HEK293 (cell line): ENCODE results near the gene IQSEC1.

ENCODE experiments used
- BCL11A ChIP-seq: fragments of 450-650 bp; formaldehyde crosslinking; IDR thresholded peaks from 2 replicates; pipeline ENCODE4 v1.5.1; 2016; ENCODE audit warnings: low read depth, missing biosample characterization, missing genetic modification characterization
- FEZF1 ChIP-seq: fragments of 450-650 bp; formaldehyde crosslinking; IDR thresholded peaks from 2 replicates; pipeline ENCODE4 v1.5.1; 2016; ENCODE audit warnings: missing biosample characterization, missing genetic modification characterization
- KLF1 ChIP-seq: fragments of 450-650 bp; formaldehyde crosslinking; IDR thresholded peaks from 2 replicates; pipeline ENCODE4 v1.5.1; 2016; ENCODE audit warnings: missing biosample characterization, missing genetic modification characterization
- YY1 ChIP-seq: fragments of 450-650 bp; formaldehyde crosslinking; IDR thresholded peaks from 2 replicates; pipeline ENCODE4 v1.5.1; 2018; ENCODE audit warnings: missing biosample characterization, missing genetic modification characterization
- ZBTB21 ChIP-seq: fragments of 450-650 bp; formaldehyde crosslinking; IDR thresholded peaks from 2 replicates; pipeline ENCODE4 v1.5.1; 2017; ENCODE audit warnings: missing biosample characterization, missing genetic modification characterization
- ZNF140 ChIP-seq: fragments of 450-650 bp; formaldehyde crosslinking; IDR thresholded peaks from 2 replicates; pipeline ENCODE4 v1.5.1; 2016; ENCODE audit warnings: missing biosample characterization, missing genetic modification characterization
- ZNF155 ChIP-seq: fragments of 450-650 bp; formaldehyde crosslinking; IDR thresholded peaks from 2 replicates; pipeline ENCODE4 v1.5.1; 2016; ENCODE audit warnings: missing biosample characterization, missing genetic modification characterization
- ZNF223 ChIP-seq: fragments of 450-650 bp; formaldehyde crosslinking; IDR thresholded peaks from 2 replicates; pipeline ENCODE4 v1.5.1; 2016; ENCODE audit warnings: missing biosample characterization, missing genetic modification characterization
- ZNF274 ChIP-seq, 2 experiments: fragments of 200-500 bp in 1 of 2; fragments of 450-650 bp in 1 of 2; sonication (Bioruptor generic) in 1 of 2; formaldehyde crosslinking in 1 of 2; IDR thresholded peaks; 2 replicates each; pipeline versions ENCODE4 v1.5.1 to v1.6.1; 2014 to 2016; ENCODE audit warnings: borderline replicate concordance in 1 of 2, inconsistent platforms in 1 of 2, low read length in 1 of 2, missing biosample characterization in 1 of 2, missing genetic modification characterization in 1 of 2
- ZNF280C ChIP-seq: fragments of 450-650 bp; formaldehyde crosslinking; IDR thresholded peaks from 2 replicates; pipeline ENCODE4 v1.5.1; 2016; ENCODE audit warnings: missing biosample characterization, missing genetic modification characterization
- ZNF280D ChIP-seq: fragments of 450-650 bp; formaldehyde crosslinking; IDR thresholded peaks from 2 replicates; pipeline ENCODE4 v1.5.1; 2016; ENCODE audit warnings: missing biosample characterization, missing genetic modification characterization
- ZNF398 ChIP-seq: fragments of 450-650 bp; formaldehyde crosslinking; IDR thresholded peaks from 2 replicates; pipeline ENCODE4 v1.5.1; 2017; ENCODE audit warnings: missing biosample characterization, missing genetic modification characterization
- ZNF580 ChIP-seq: fragments of 450-650 bp; formaldehyde crosslinking; IDR thresholded peaks from 2 replicates; pipeline ENCODE4 v1.5.1; 2016; ENCODE audit warnings: missing biosample characterization, missing genetic modification characterization
- ZNF623 ChIP-seq: fragments of 450-650 bp; formaldehyde crosslinking; IDR thresholded peaks from 2 replicates; pipeline ENCODE4 v1.5.1; 2016; ENCODE audit warnings: missing biosample characterization, missing genetic modification characterization
- ZNF645 ChIP-seq: fragments of 450-650 bp; formaldehyde crosslinking; IDR thresholded peaks from 2 replicates; pipeline ENCODE4; 2016; ENCODE audit warnings: missing biosample characterization, missing genetic modification characterization
- ZNF704 ChIP-seq: fragments of 450-650 bp; formaldehyde crosslinking; IDR thresholded peaks from 2 replicates; pipeline ENCODE4 v1.5.1; 2016; ENCODE audit warnings: missing biosample characterization, missing genetic modification characterization
- ZNF792 ChIP-seq: fragments of 450-650 bp; formaldehyde crosslinking; IDR thresholded peaks from 2 replicates; pipeline ENCODE4 v1.5.1; 2016; ENCODE audit warnings: missing biosample characterization, missing genetic modification characterization

Gene IQSEC1

GRCh38 chr3:13088028-13089006 is 15.1 kb upstream of the IQSEC1 start (continued):
- TF ChIP-seq ZNF580 (no peak), ZNF155 (tag by site-specific recombination) (no peak), ZNF274 (IDR thresholded peaks at IDR 0.05; ENCODE audit: low read length) (no peak), ZNF274 (tag by site-specific recombination; IDR thresholded peaks at IDR 0.05; ENCODE audit: borderline replicate concordance) (no peak), KLF1 (0 out of 2 replicates have a peak, but pooled peaks have one; percentile 49), ZNF140 (tag by site-specific recombination) (no peak), ZNF280C (no peak), BCL11A (tag by site-specific recombination) (no peak), ZNF280D (no peak), YY1 (tag by site-specific recombination) (no peak), ZNF645 (tag by site-specific recombination) (no peak), ZNF704 (tag by site-specific recombination) (no peak), ZNF623 (tag by site-specific recombination) (peak; percentile 90), ZNF792 (no peak), FEZF1 (tag by site-specific recombination) (no peak), ZBTB21 (tag by site-specific recombination) (no peak), ZNF223 (tag by site-specific recombination) (no peak), ZNF398 (tag by site-specific recombination) (peak; percentile 43; the same call in 1 of the 2 replicates)
